ENCODE measurements around the gene SEMA5A. TPM values are rescaled to one million over a fixed set of nuclear protein-coding genes. Genes with fewer than 3 reads are reported as not detected.

The SEMA5A gene
- polyA plus RNA-seq, 1 of the 3 experiments (the other 2 are of a cell fraction) = 0.58 TPM

GRCh38 chr5:9212605-9213004 is 333.3 kb downstream of the SEMA5A start:
- no peaks in the 10 kb centered on the region for H4K20me1 ChIP-seq (ENCODE audit: insufficient read depth)
- no peak overlapping the region for H3K9ac ChIP-seq
- no peaks in the 10 kb centered on the region for H3K79me2 ChIP-seq (ENCODE audit: insufficient read depth)
- no peak overlapping the region for H3K27ac ChIP-seq (ENCODE audit: low read depth in 2 of 2, low read length in 1 of 2)
- no peak for TF ChIP-seq RAD21 (IDR thresholded peaks at IDR 0.05; ENCODE audit: low read length)
- no peak for TF ChIP-seq ZBTB33 (IDR thresholded peaks at IDR 0.05; ENCODE audit: borderline replicate concordance, low read depth)
- TF ChIP-seq JUND (IDR thresholded peaks at IDR 0.05) = no peak
- TF ChIP-seq MXI1 (IDR thresholded peaks at IDR 0.05; ENCODE audit: low read depth, low read length) = no peak
- no peak for TF ChIP-seq YY1 (IDR thresholded peaks at IDR 0.05; ENCODE audit: low read depth)
- TF ChIP-seq CHD2 (IDR thresholded peaks at IDR 0.05; ENCODE audit: low read length, partially characterized antibody) = no peak
- no peak for TF ChIP-seq IRF3 (IDR thresholded peaks at IDR 0.05; ENCODE audit: low read depth, low read length)
- no peak for TF ChIP-seq TAF1 (IDR thresholded peaks at IDR 0.05; ENCODE audit: borderline replicate concordance, low read depth, low read length)
- no peak for TF ChIP-seq RCOR1 (IDR thresholded peaks at IDR 0.05; ENCODE audit: low read length)
- TF ChIP-seq FOXJ3 (CRISPR knock-in tag; IDR thresholded peaks at IDR 0.05) = no peak
- TF ChIP-seq, protein P1, sequence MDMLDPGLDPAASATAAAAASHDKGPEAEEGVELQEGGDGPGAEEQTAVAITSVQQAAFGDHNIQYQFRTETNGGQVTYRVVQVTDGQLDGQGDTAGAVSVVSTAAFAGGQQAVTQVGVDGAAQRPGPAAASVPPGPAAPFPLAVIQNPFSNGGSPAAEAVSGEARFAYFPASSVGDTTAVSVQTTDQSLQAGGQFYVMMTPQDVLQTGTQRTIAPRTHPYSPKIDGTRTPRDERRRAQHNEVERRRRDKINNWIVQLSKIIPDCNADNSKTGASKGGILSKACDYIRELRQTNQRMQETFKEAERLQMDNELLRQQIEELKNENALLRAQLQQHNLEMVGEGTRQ (IDR thresholded peaks at IDR 0.05; ENCODE audit: borderline replicate concordance, low read depth, low read length) = no peak
- POLR2A ChIA-PET = no interaction called here
- H3K4me2 ChIP-seq = no peak overlapping the region
- DNase-seq = no peak
- H3K9me2 ChIP-seq = no peaks in the 10 kb centered on the region
- CTCF ChIA-PET = interaction anchor here (1.2 kb wide), 1 partner anchor 1021 kb away, joined by 4 read pairs; no protein-coding TSS in a partner anchor
- no peaks in the 10 kb centered on the region for H3K27me3 ChIP-seq (ENCODE audit: insufficient read depth)
- peaks cover 4% of the 10 kb centered on the region for H3F3A ChIP-seq (replicated peaks; ENCODE audit: insufficient read depth)
- WGBS (ENCODE audit: low lambda C conversion rate) = 40% methylated on average over 1 of the region's 1 CpG
- no peak overlapping the region for H2AFZ ChIP-seq (ENCODE audit: low read depth)
- no peak overlapping the region for H3K4me3 ChIP-seq (ENCODE audit: low read depth in 2 of 2, low read length in 1 of 2)
- H3K4me1 ChIP-seq (ENCODE audit: control insufficient read depth in 1 of 2, insufficient read depth in 2 of 2, low read depth in 1 of 2, low read length in 1 of 2) = no peaks in the 10 kb centered on the region
- H3K9me3 ChIP-seq = no peaks in the 10 kb centered on the region
- H3K36me3 ChIP-seq (replicated peaks in 1 of 2; ENCODE audit: control insufficient read depth in 1 of 2, insufficient read depth in 2 of 2, low read length in 1 of 2) = no peaks in the 10 kb centered on the region

DNA sequence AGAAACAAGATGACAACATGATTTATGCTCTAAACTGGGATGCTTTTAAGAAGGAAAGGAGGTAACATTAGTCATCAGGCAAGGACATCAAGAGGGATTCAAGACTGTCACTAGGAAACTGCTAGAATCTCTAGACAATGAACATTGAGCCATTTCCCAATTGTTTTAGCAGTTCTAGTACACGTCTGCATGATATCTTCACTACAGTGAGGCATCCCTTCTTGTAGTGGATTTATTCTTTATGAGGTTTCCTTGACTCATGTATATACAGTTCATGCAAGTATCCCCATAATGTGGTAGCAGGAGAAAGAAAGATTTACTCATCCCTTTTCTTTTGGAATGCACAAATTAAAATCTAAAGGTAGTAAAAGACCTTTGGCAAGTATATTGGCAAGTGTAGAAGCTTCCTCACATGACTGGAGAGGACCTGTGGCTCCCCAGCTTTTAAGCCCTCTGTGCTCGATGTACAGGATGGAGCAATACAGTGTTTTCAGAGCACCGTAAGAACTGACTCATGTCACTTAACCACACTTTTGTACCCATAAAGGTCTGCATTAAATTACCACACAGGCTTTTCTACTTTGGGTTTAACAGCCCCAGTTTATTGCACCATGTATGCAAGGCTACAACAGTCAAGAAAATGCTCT is 335.9 kb downstream of the SEMA5A start:
- Histone ChIP-seq H3K27me3 (ENCODE audit: insufficient read depth) (no peaks in the 10 kb centered on the region), H3F3A (replicated peaks; ENCODE audit: insufficient read depth) (peaks cover 4% of the 10 kb centered on the region), H3K4me3 (ENCODE audit: low read depth in 2 of 2, low read length in 1 of 2) (no peak overlapping the region), H3K36me3 (replicated peaks in 1 of 2; ENCODE audit: control insufficient read depth in 1 of 2, insufficient read depth in 2 of 2, low read length in 1 of 2) (no peaks in the 10 kb centered on the region), H2AFZ (ENCODE audit: low read depth) (no peak overlapping the region), H3K9me2 (no peaks in the 10 kb centered on the region), H3K79me2 (ENCODE audit: insufficient read depth) (no peaks in the 10 kb centered on the region), H3K4me2 (no peak overlapping the region), H3K9me3 (no peaks in the 10 kb centered on the region), H3K4me1 (ENCODE audit: control insufficient read depth in 1 of 2, insufficient read depth in 2 of 2, low read depth in 1 of 2, low read length in 1 of 2) (no peaks in the 10 kb centered on the region), H3K27ac (ENCODE audit: low read depth in 2 of 2, low read length in 1 of 2) (no peak overlapping the region), H4K20me1 (ENCODE audit: insufficient read depth) (no peaks in the 10 kb centered on the region), H3K9ac (no peak overlapping the region)
- no peak for DNase-seq
- ChIA-PET POLR2A (no interaction called here), CTCF (interaction anchor here (1.0 to 1.1 kb wide), 2 partner anchors 16 to 302 kb away, joined by 3 read pairs; no protein-coding TSS in a partner anchor)
- WGBS (ENCODE audit: low lambda C conversion rate) = 73% methylated on average over 3 of the region's 3 CpGs
- TF ChIP-seq RXRA (IDR thresholded peaks at IDR 0.05; ENCODE audit: borderline replicate concordance, low read depth) (no peak), IRF3 (IDR thresholded peaks at IDR 0.05; ENCODE audit: low read depth, low read length) (no peak), RFX5 (IDR thresholded peaks at IDR 0.05; ENCODE audit: low read length) (no peak), MXI1 (IDR thresholded peaks at IDR 0.05; ENCODE audit: low read depth, low read length) (no peak), CHD2 (IDR thresholded peaks at IDR 0.05; ENCODE audit: low read length, partially characterized antibody) (no peak), FOXM1 (IDR thresholded peaks at IDR 0.05; ENCODE audit: low read depth) (no peak), TCF12 (IDR thresholded peaks at IDR 0.05) (no peak), MAX (IDR thresholded peaks at IDR 0.05; ENCODE audit: low read depth) (no peak), NFIC (IDR thresholded peaks at IDR 0.05; ENCODE audit: borderline replicate concordance) (no peak), EZH2phosphoT487 (IDR thresholded peaks at IDR 0.05; ENCODE audit: borderline replicate concordance, low read depth) (no peak), EP300 (IDR thresholded peaks at IDR 0.05; ENCODE audit: borderline replicate concordance in 1 of 2, low read depth in 1 of 2, low read length in 1 of 2) (no peak), SIN3A (IDR thresholded peaks at IDR 0.05; ENCODE audit: borderline replicate concordance, low read depth, low read length) (no peak), JUND (IDR thresholded peaks at IDR 0.05) (no peak)
- TF ChIP-seq, protein P2, sequence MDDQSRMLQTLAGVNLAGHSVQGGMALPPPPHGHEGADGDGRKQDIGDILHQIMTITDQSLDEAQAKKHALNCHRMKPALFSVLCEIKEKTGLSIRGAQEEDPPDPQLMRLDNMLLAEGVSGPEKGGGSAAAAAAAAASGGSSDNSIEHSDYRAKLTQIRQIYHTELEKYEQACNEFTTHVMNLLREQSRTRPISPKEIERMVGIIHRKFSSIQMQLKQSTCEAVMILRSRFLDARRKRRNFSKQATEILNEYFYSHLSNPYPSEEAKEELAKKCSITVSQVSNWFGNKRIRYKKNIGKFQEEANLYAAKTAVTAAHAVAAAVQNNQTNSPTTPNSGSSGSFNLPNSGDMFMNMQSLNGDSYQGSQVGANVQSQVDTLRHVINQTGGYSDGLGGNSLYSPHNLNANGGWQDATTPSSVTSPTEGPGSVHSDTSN (IDR thresholded peaks at IDR 0.05) = no peak
